Measurements from ENCODE around the gene ECPAS.
"Not testable (repeated sequence)": the region's sequence is repeated elsewhere in the genome, so short reads cannot be mapped to it uniquely, and the experiment has no call there.

Gene ECPAS

GRCh38 chr9:111423389-111423788 is 60.8 kb downstream of the ECPAS start:
- Mint-ChIP-seq H3K4me3 (no peak overlapping the region), H3K4me1 (ENCODE audit: low read depth in 2 of 2) (peaks cover 0 to 12% of the 10 kb centered on the region in 2 donors), H3K27ac (no peak overlapping the region), H3K9me3 (no peaks in the 10 kb centered on the region), H3K36me3 (ENCODE audit: insufficient read depth) (peaks cover 68% of the 10 kb centered on the region), H3K27me3 (no peaks in the 10 kb centered on the region)
- ATAC-seq (replicated peaks), result no peak
- DNase-seq, result no peak

- Mint-ChIP-seq H3K9me3 (no peaks in the 10 kb centered on the region), H3K36me3 (ENCODE audit: insufficient read depth) (peaks cover 93% of the 10 kb centered on the region), H3K4me3 (no peak overlapping the region), H3K27ac (peak overlapping the region in 1 of 2 donors; percentile 21), H3K27me3 (no peaks in the 10 kb centered on the region), H3K4me1 (ENCODE audit: low read depth in 2 of 2) (no peaks in the 10 kb centered on the region)
- ATAC-seq (replicated peaks), result no peak
- DNase-seq, result no peak
Observed at GRCh38 chr9:111414406-111414805, 69.8 kb downstream of the ECPAS start.

- Mint-ChIP-seq H3K27me3 (no peaks in the 10 kb centered on the region), H3K4me1 (ENCODE audit: low read depth in 2 of 2) (no peaks in the 10 kb centered on the region), H3K4me3 (no peak overlapping the region), H3K9me3 (no peaks in the 10 kb centered on the region), H3K27ac (peak overlapping the region in 1 of 2 donors; percentile 21), H3K36me3 (ENCODE audit: insufficient read depth) (peaks cover 96% of the 10 kb centered on the region)
- ATAC-seq (replicated peaks) (no peak), DNase-seq (no peak)
Observed at GRCh38 chr9:111413996-111414395, 70.2 kb downstream of the ECPAS start.

GRCh38 chr9:111412280-111412679 is 71.9 kb downstream of the ECPAS start:
- ATAC-seq (replicated peaks) (no peak), DNase-seq (no peak)
- no peak overlapping the region for H3K4me3 Mint-ChIP-seq
- peak overlapping the region in 1 of 2 donors; percentile 31 for H3K27ac Mint-ChIP-seq
- H3K36me3 Mint-ChIP-seq (ENCODE audit: insufficient read depth), result peaks cover 96% of the 10 kb centered on the region
- no peaks in the 10 kb centered on the region for H3K4me1 Mint-ChIP-seq (ENCODE audit: low read depth in 2 of 2)
- H3K27me3 Mint-ChIP-seq, result no peaks in the 10 kb centered on the region
- H3K9me3 Mint-ChIP-seq, result no peaks in the 10 kb centered on the region

- Mint-ChIP-seq H3K36me3 (ENCODE audit: insufficient read depth) (peaks cover 89% of the 10 kb centered on the region), H3K27ac (peak overlapping the region in 1 of 2 donors; percentile 42), H3K4me1 (ENCODE audit: low read depth in 2 of 2) (no peaks in the 10 kb centered on the region), H3K9me3 (no peaks in the 10 kb centered on the region), H3K27me3 (no peaks in the 10 kb centered on the region), H3K4me3 (no peak overlapping the region)
- DNase-seq (no peak), ATAC-seq (replicated peaks) (no peak)
Observed at GRCh38 chr9:111411266-111411665, 72.9 kb downstream of the ECPAS start.

GRCh38 chr9:111407813-111408212 is 76.4 kb downstream of the ECPAS start:
- no peak for ATAC-seq (replicated peaks)
- Mint-ChIP-seq H3K9me3 (peaks cover 0 to 2% of the 10 kb centered on the region in 2 donors), H3K4me3 (no peak overlapping the region), H3K4me1 (ENCODE audit: low read depth in 2 of 2) (peaks cover 3 to 7% of the 10 kb centered on the region in 2 donors), H3K36me3 (ENCODE audit: insufficient read depth) (peaks cover 89% of the 10 kb centered on the region), H3K27me3 (no peaks in the 10 kb centered on the region), H3K27ac (no peak overlapping the region)
- DNase-seq, result no peak

- Mint-ChIP-seq H3K27ac (no peak overlapping the region), H3K9me3 (peaks cover 4 to 6% of the 10 kb centered on the region in 2 donors), H3K27me3 (no peaks in the 10 kb centered on the region)
Observed at GRCh38 chr9:111405701-111406100, 78.5 kb downstream of the ECPAS start.

GRCh38 chr9:111401486-111401885 is 82.7 kb downstream of the ECPAS start:
- DNase-seq; H3K27me3 Mint-ChIP-seq; H3K27ac Mint-ChIP-seq; ATAC-seq (replicated peaks); H3K4me1 Mint-ChIP-seq (ENCODE audit: low read depth in 2 of 2); H3K4me3 Mint-ChIP-seq: not testable (repeated sequence)
- peaks cover 10 to 11% of the 10 kb centered on the region in 2 donors for H3K9me3 Mint-ChIP-seq
- peaks cover 76% of the 10 kb centered on the region for H3K36me3 Mint-ChIP-seq (ENCODE audit: insufficient read depth)

More at GRCh38 chr9:111405701-111406100, 78.5 kb downstream of the ECPAS start:
- peaks cover 3 to 7% of the 10 kb centered on the region in 2 donors for H3K4me1 Mint-ChIP-seq (ENCODE audit: low read depth in 2 of 2)
- ATAC-seq (replicated peaks) (no peak), DNase-seq (no peak)
- H3K4me3 Mint-ChIP-seq, result no peak overlapping the region
- peaks cover 87% of the 10 kb centered on the region for H3K36me3 Mint-ChIP-seq (ENCODE audit: insufficient read depth)

GRCh38 chr9:111400564-111400898 is 83.7 kb downstream of the ECPAS start:
- Mint-ChIP-seq H3K27me3 (no peaks in the 10 kb centered on the region), H3K4me1 (ENCODE audit: low read depth in 2 of 2) (peaks cover 3 to 7% of the 10 kb centered on the region in 2 donors), H3K36me3 (ENCODE audit: insufficient read depth) (peaks cover 78% of the 10 kb centered on the region), H3K9me3 (peaks cover 8 to 11% of the 10 kb centered on the region in 2 donors), H3K27ac (no peak overlapping the region), H3K4me3 (no peak overlapping the region)
- ATAC-seq (replicated peaks) (no peak), DNase-seq (no peak)

- H3K4me1 Mint-ChIP-seq (ENCODE audit: low read depth in 2 of 2), result peaks cover under 1 to 9% of the 10 kb centered on the region in 2 donors
- no peak overlapping the region for H3K27ac Mint-ChIP-seq
- peaks cover 72% of the 10 kb centered on the region for H3K36me3 Mint-ChIP-seq (ENCODE audit: insufficient read depth)
- peaks cover 8 to 11% of the 10 kb centered on the region in 2 donors for H3K9me3 Mint-ChIP-seq
- no peak overlapping the region for H3K4me3 Mint-ChIP-seq
- ATAC-seq (replicated peaks) (no peak), DNase-seq (no peak)
- no peaks in the 10 kb centered on the region for H3K27me3 Mint-ChIP-seq
Observed at GRCh38 chr9:111399772-111400563, 84.2 kb downstream of the ECPAS start.

- no peaks in the 10 kb centered on the region for H3K27me3 Mint-ChIP-seq
- no peak for ATAC-seq (replicated peaks)
- no peak for DNase-seq
- H3K9me3 Mint-ChIP-seq, result peaks cover 8 to 11% of the 10 kb centered on the region in 2 donors
- no peak overlapping the region for H3K4me3 Mint-ChIP-seq
- peaks cover 70% of the 10 kb centered on the region for H3K36me3 Mint-ChIP-seq (ENCODE audit: insufficient read depth)
- no peak overlapping the region for H3K27ac Mint-ChIP-seq
- peaks cover 7% of the 10 kb centered on the region in 2 donors for H3K4me1 Mint-ChIP-seq (ENCODE audit: low read depth in 2 of 2)
Observed at GRCh38 chr9:111399211-111399739, 84.9 kb downstream of the ECPAS start.

GRCh38 chr9:111393971-111394370 is 90.2 kb downstream of the ECPAS start:
- Mint-ChIP-seq H3K36me3 (ENCODE audit: insufficient read depth) (peaks cover 66% of the 10 kb centered on the region), H3K9me3 (no peaks in the 10 kb centered on the region), H3K4me3 (no peak overlapping the region), H3K27me3 (no peaks in the 10 kb centered on the region), H3K27ac (no peak overlapping the region), H3K4me1 (ENCODE audit: low read depth in 2 of 2) (peaks cover 7% of the 10 kb centered on the region in 2 donors)
- ATAC-seq (replicated peaks) (no peak), DNase-seq (no peak)

- Mint-ChIP-seq H3K9me3 (no peaks in the 10 kb centered on the region), H3K4me1 (ENCODE audit: low read depth in 2 of 2) (peaks cover 0 to under 1% of the 10 kb centered on the region in 2 donors), H3K27ac (no peak overlapping the region), H3K36me3 (ENCODE audit: insufficient read depth) (peaks cover 45% of the 10 kb centered on the region), H3K27me3 (no peaks in the 10 kb centered on the region), H3K4me3 (no peak overlapping the region)
- DNase-seq (no peak), ATAC-seq (replicated peaks) (no peak)
Observed at GRCh38 chr9:111389406-111389805, 94.8 kb downstream of the ECPAS start.

GRCh38 chr9:111386386-111386785 is 97.8 kb downstream of the ECPAS start:
- no peak for ATAC-seq (replicated peaks)
- H3K27me3 Mint-ChIP-seq, result no peaks in the 10 kb centered on the region

More at GRCh38 chr9:111386386-111386785, 97.8 kb downstream of the ECPAS start:
- Mint-ChIP-seq H3K4me1 (ENCODE audit: low read depth in 2 of 2) (no peaks in the 10 kb centered on the region), H3K9me3 (no peaks in the 10 kb centered on the region), H3K36me3 (ENCODE audit: insufficient read depth) (peaks cover 47% of the 10 kb centered on the region), H3K27ac (no peak overlapping the region), H3K4me3 (no peak overlapping the region)
- no peak for DNase-seq
